HG03571 (cell line): Measurements from ENCODE around the gene AGER.
A peak's percentile ranks its signal among the peaks of the same experiment; 100 is the strongest.
"Not testable (repeated sequence)": the region's sequence is repeated elsewhere in the genome, so short reads cannot be mapped to it uniquely, and the experiment has no call there.

Experiments used
- ATAC-seq: cut with Tn5 transposase; IDR thresholded peaks from one replicate; pipeline ENCODE4 v1.9.1; 2021; ENCODE audit not compliant: unreplicated experiment

The AGER gene

GRCh38 chr6:32187725-32188380 is 3.8 kb upstream of the AGER start:
- not testable (repeated sequence) for ATAC-seq

- no peak for ATAC-seq
These were observed 3.1 kb upstream of the AGER start for GRCh38 chr6:32187009-32187709.

GRCh38 chr6:32186151-32186840 is 2.2 kb upstream of the AGER start:
- not testable (repeated sequence) for ATAC-seq

GRCh38 chr6:32185681-32186131 is 1.7 kb upstream of the AGER start:
- ATAC-seq: not testable (repeated sequence)

GRCh38 chr6:32183483-32184083 is 470 bp downstream of the AGER start:
- ATAC-seq: no peak

GRCh38 chr6:32183030-32183429 is 1.0 kb downstream of the AGER start:
- ATAC-seq: no peak

GRCh38 chr6:32182555-32182981 is 1.5 kb downstream of the AGER start:
- no peak for ATAC-seq

GRCh38 chr6:32181915-32182529 is 2.0 kb downstream of the AGER start:
- no peak for ATAC-seq

- no peak for ATAC-seq
These were observed 2.8 kb downstream of the AGER start for GRCh38 chr6:32181148-32181702.

GRCh38 chr6:32179766-32180405 is 4.2 kb downstream of the AGER start:
- no peak for ATAC-seq

GRCh38 chr6:32178547-32179440 is 5.3 kb downstream of the AGER start:
- ATAC-seq: no peak

- peak; percentile 66 for ATAC-seq
These were observed 6.1 kb downstream of the AGER start, which contains the start of gene RNF5 for GRCh38 chr6:32177788-32178546. Gene RNF5 (plus strand): TSS chr6:32178405. CDS start chr6:32178512, 107 bp downstream.

- ATAC-seq: no peak
These were observed 6.8 kb downstream of the AGER start for GRCh38 chr6:32177183-32177787.

GRCh38 chr6:32176476-32177182 is 7.4 kb downstream of the AGER start:
- ATAC-seq: no peak

GRCh38 chr6:32175711-32176475 is 8.2 kb downstream of the AGER start, which contains the start of gene AGPAT1:
Gene AGPAT1 (minus strand): TSS chr6:32176084. CDS start chr6:32171496, 4,588 bp downstream.
- peak; percentile 31 for ATAC-seq

GRCh38 chr6:32175322-32175710 is 8.7 kb downstream of the AGER start:
- ATAC-seq: no peak

- no peak for ATAC-seq
These were observed 9.6 kb downstream of the AGER start for GRCh38 chr6:32174416-32174815.
